ENCODE measurements around the gene BEST4.
"Not testable (repeated sequence)": the region's sequence is repeated elsewhere in the genome, so short reads cannot be mapped to it uniquely, and the experiment has no call there.

The BEST4 gene

DNA sequence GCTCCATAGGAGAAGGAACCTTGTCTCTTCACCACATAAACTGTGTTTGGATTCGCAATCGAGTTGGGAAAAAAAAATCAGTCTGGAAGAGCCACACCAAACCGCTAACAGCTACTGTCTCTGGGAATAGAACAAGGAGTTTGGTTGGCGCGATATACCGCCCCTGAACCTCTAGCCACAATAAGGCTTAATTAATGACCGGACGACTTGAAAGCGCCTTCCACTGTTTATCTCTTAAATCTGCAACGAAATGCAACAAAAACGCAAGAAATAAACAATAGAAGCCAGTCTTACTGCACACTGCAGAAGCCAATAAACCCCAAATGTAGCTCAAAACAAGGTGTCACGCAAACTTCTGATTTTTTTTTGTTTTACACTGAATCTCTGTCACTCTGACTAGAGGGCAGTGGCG, 31.2 kb upstream of the BEST4 start:
- no peak for DNase-seq

DNA sequence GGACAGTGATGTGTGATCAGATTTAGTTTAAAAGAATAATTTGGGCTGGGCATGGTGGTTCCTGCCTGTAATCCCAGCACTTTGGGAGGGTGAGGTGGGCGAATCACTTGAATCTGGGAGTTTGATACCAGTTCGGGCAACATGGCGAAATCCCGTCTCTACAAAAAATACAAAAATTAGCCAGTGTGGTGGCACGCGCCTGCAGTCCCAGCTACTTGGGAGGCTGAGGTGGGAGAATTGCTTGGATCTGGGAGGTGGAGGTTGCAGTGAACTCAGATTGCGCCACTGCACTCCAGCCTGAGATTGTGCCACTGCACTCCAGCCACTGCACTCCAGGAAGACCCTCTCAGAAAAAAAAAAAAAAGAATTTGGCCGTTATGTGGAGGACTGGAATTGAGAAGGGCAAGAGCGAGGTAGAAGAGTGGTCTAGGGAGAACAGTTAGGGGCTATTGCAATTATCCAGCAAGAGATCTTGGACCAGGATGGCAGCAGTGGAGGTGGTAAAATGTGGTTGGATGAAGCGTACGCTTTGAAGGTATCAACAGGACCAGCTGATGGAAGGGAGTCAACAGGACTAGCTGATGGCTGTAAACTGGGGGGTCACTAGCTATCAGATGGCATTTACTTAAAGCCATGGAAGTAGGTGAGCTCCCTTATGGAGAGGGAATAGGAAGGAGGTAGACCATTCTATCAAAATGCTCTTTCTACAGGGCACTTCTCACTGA, 30.0 kb upstream of the BEST4 start:
- no peak for DNase-seq

DNA sequence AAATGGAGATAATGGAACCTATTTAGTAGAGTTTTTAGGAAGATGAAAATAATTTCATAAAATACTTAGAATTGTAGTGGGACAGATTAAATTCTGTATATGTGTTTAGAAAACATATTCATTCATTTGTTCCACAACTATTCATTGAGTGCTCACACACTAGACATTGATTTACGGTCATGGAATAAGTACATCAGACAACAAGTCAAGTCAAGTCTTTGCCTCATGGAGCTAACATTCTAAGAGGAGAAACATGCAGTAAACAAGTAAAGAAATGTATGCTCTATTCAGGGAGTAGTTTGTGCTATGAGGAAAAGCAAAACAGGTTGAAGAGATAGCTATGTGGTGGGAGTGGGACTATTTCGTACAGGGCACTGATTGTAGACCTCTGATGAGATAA, 29.3 kb upstream of the BEST4 start:
- no peak for DNase-seq

DNA sequence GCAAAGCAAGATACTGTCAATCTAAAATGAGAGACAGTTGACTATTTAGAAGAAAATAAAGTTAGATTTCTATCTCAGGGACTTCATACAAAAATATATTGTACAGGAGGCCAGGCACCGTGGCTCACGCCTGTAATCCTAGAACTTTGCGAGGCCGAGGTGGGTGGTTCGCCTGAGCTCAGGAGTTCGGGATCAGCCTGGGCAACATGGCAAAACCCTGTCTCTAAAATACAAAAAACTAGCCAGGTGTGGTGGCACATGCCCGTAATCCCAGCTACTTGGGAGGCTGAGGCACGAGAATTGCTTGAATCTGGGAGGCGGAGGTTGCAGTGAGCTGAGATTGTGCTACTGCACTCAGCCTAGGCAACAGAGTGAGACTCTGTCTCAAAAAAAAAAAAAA, 28.0 kb upstream of the BEST4 start:
- DNase-seq: not testable (repeated sequence)

DNA sequence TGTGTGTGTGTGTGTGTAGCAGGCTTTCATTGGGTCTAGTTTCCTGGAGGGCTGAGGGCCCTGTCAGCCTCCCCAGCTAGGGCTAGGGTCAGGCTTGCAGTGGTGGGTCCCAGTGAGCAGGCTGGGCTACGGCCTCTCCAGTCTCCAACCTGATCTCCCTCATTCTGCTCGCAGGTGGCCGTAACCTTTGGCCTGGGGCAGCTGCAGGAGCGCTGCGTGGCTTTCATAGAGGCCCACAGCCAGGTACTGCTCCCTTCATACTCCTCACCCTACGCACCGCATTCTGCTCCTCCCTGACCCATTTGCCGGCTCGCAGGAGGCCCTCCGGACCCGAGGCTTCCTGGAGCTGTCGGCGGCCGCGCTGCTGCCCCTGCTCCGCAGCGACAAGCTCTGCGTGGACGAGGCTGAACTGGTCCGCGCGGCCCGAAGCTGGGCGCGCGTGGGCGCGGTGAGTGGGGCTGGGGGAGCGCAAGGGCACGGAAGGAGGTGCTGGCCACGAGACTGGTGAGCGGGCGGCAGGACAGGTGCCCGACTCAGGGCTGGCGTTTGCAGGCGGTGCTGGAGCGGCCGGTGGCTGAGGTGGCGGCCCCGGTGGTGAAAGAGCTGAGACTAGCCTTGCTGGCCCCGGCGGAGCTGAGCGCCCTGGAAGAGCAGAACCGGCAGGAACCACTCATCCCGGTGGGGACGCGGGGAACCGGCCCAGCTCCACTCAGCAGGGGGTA, 25.0 kb upstream of the BEST4 start:
- DNase-seq: no peak

DNA sequence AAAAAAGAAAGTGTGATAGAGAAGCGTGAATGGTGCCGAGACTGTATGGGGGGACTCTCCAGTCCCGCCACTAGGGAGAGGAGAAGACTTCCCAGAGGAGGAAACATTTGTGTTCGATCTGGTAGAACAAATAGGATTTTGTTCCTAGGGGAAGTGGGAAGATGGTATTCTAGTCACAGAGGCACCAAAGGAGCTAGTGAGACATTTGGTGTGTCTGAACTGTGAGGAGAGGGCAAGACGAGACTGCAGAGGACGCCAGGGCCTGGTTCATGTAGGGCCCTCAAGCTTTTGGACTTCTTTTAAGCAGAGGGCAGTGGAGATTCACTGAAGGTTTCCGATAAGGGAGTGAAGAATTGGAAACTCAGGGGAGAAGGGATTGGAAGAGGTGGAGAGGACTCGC, 23.3 kb upstream of the BEST4 start:
- DNase-seq: no peak

DNA sequence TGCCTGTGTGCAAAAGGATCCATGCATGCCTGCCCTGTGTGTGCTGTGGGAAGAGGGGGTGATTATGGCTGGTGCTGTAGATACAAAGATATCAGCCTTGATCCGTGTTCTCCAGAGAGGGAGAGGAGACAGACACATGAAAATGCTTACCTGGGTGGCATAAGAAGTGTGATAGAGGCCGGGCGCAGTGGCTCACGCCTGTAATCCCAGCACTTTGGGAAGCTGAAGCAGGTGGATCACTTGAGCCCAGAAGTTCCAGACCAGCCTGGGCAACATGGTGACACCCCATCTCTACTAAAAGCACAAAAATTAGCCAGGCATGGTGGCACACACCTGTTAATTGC, 22.8 kb upstream of the BEST4 start:
- DNase-seq: not testable (repeated sequence)

DNA sequence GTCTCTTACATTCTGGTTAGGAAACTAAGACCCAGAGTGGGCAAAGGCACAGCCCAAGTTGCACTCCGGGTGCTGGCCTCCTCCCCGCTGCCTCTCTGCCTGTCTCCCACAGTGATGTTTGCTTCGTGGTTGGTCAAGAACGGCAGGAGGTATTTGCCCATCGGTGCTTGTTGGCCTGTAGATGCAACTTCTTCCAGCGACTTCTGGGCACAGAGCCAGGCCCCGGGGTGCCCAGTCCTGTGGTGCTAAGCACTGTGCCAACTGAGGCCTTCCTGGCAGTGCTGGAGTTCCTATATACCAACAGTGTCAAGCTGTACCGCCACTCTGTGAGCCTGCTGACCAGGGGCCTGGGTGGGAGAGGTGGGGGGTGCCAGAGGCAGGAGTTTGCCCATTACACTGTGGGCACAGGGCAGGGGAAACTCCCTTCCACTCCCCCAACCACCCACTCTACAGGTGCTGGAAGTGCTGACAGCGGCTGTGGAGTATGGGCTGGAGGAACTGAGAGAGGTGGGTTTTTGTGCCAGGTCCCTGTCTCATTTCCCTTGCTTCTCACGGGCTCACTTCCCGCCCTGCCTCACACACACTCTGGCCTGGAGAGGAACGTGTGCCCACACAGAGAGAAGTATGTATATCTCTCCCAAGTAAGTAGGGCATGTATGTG, 22.3 kb upstream of the BEST4 start:
- DNase-seq: no peak

DNA sequence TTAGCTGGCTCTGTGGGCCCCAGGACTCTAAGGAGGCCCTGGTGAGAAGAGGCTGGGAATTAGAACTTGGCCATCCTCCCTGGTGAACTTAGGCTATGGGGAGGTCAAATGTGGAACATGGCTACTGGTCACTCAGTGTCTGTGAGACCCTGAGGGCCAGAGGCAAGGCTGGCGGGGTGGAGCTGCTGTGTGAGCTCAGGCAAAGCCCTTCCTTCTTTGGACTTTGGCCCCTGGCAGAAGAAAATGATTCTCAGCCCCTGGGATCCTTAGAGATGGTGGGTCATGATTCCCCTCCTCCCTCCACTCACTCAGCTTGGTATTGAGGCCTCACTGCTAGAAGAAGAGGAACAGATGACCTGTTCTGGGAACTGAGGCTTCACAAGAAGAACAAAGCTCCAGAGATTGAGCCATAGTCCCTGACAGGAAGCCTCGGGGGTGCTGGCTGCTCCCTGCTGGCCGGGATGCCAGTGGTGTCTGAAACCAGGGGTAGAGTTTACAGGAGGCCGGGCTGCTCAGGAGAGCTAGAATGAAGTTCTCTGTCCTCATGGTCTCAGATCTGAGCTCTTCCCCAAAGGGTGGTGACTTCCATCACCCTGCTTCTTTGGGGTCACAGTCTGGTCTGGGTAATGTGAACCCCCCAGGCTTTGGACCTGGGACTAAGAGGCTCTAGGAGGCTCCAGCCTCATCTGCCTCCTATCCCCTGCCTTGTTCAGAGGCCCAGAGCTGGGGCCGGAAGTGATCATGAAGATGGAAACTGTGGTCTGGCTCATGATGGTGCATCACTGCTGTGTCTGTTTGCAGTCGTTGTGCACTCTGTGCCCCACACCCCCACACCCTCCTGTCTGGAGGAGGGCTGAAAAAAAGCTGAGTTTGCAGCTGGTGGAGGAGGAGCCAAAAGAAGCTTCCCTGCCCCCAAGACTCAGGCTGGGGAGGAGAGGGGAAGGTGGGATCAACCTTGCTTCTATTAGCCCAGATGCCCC, 21.3 kb upstream of the BEST4 start:
- DNase-seq: no peak

DNA sequence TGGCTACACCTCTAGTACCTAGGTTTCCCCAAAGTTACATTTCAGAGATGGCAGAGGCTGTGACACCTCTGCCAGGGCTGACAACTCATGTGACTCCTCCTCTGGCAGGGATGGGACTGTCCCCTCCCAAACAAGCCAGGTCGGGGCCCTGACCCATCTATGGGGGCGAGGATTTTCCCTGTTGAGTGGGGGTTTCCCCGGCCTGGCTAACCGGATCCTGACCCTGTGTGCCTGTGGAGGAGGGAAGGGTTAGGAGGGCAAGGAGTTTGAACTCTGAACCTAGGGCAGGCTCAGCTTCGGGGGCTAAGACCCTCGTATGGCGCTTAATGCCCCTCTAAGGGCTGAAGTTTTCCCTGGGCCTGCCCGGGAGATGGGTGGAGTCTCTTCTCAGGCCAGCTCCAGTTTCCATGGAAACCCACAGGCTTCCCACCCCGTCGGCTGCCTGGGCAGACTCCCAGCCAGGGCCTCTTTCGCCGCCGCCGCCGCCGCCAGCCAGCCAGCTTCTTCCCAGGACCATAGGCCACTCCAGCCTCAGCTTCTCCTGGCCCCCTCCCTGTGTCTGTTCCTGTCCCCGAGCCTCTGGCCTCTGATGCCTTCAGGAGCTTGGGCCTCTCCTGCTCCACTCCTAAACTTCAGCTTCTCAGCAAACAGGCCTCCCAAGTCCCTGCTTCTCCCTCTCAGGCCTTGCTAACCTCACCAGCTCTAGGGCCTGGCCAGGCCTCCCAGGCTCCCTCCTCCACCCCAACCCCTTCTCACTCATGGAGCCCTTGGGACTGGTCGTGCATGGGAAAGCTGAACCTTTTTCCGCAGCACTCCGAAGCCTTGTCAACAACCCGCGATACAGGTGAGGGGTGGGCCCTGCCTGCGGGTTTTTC, 20.3 kb upstream of the BEST4 start, which contains the start of gene BTBD19:
Gene BTBD19, plus strand, starts transcription at position 461 of the 875 bp plus-strand sequence. Its CDS starts 298 bp downstream, at position 759.
- DNase-seq: no peak

DNA sequence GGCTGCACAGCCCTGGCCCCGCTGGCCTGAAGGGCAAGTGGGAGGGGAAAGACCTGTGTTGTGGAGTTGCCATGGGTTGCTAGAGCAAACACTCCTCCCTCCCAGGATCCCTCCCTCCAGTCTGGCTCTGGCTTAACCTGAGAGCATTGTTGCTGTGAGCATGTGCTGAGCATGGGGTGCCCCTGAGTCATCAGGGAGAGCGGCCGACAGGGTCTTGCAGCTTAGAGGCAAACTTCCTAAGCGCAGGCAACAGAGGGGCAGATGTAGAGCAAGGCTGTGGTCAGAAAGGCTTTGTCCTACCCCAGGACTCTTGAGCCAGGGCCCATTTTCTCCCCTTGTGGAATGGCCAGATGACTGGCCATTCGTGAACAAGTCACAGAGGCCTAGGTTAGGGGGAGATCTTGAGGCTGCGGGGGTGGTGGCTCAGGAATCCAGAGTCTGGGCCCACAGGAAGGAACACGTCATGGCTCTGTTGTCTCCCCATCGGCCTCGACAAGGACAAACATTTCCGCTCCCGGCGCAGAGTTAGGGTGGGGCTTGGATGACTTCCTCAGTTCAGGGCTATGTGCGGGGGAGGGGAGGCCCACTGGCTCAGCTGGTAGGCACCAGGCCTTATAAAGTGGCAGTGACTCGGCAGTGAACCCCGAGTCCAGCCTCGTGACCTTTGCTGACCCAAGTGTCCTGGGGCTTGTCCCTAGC, 19.5 kb upstream of the BEST4 start:
- peak; percentile 85 for DNase-seq

DNA sequence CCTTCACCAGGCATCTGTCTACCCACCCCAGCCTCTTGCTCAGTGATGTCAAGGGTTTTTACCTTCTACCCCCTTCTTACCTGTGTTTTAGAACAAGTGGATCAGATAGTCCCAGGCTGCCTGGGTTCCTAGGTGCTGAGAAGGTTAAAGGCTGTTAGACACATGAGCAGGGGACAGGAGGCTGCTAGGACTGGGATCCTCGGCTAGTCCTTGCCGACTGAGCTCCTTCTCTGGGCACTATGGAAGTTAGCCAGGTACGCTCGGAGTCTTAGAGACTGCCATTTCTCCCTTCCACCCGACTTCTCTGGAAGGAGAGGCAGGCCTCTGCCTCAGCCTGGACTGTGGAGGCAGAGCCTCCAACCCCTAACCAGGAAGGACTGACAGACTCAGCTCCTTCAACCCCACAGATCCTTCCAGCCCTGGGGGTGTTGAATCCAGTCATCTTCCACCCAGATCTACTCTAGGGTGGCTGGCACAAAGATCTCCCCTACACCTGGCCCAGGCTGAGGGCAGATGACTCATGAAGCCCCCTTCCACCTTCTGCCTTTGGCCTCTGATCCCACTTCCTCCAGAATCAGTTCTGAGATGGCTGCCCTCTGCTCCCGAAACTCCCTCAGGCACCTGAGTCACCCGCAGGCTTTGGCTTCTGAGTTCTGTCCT, 18.9 kb upstream of the BEST4 start, which contains the start of gene DYNLT4:
Gene DYNLT4, minus strand, starts transcription at position 648 of the 660 bp plus-strand sequence. CDS start 683 bp downstream, outside the sequence.
- DNase-seq: no peak

DNA sequence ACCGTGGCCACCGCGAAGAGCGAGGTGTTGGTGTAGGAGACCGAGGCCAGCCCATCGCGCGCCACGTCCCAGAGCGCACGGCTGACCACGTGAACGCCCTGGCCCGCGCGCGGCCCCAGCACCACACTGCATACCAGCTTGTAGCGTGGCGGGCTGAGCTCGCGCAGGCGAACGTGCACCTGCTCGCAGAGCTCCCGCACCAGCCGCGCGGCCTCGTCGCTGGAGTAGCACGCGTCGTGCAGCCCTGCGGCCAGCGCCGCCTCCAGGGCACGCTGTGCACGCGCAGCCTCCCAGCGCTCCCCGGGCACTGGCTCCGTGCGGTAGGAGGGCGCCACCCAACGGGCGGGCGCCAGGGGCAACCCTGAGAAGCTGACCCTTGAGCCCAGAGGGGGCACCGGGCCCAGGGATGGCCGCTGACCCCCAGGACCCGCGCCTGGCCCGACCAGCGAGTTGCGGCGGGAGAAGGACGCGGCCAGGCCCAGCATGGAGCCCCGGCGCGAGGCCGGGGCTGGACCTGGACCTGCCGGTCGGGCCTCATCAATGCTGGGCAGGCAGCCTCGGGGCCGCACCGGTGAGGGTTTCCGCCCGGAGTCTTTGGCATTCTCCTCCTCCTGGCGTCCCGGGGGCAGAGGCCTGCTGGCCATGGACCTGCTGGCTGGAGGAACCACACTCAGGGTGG, 18.2 kb upstream of the BEST4 start:
- no peak for DNase-seq

DNA sequence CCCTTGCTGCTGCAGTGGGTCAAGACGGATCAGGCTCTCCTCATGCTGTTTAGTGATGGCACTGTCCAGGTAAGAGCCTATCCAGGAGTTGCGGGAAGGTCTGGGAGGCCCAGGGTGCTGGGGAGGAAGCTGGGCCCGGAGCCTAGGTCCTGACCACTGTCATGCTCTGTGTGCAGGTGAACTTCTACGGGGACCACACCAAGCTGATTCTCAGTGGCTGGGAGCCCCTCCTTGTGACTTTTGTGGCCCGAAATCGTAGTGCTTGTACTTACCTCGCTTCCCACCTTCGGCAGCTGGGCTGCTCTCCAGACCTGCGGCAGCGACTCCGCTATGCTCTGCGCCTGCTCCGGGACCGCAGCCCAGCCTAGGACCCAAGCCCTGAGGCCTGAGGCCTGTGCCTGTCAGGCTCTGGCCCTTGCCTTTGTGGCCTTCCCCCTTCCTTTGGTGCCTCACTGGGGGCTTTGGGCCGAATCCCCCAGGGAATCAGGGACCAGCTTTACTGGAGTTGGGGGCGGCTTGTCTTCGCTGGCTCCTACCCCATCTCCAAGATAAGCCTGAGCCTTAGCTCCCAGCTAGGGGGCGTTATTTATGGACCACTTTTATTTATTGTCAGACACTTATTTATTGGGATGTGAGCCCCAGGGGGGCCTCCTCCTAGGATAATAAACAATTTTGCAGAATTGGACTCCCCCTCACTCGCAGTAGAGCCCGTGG, 17.5 kb upstream of the BEST4 start:
- no peak for DNase-seq

DNA sequence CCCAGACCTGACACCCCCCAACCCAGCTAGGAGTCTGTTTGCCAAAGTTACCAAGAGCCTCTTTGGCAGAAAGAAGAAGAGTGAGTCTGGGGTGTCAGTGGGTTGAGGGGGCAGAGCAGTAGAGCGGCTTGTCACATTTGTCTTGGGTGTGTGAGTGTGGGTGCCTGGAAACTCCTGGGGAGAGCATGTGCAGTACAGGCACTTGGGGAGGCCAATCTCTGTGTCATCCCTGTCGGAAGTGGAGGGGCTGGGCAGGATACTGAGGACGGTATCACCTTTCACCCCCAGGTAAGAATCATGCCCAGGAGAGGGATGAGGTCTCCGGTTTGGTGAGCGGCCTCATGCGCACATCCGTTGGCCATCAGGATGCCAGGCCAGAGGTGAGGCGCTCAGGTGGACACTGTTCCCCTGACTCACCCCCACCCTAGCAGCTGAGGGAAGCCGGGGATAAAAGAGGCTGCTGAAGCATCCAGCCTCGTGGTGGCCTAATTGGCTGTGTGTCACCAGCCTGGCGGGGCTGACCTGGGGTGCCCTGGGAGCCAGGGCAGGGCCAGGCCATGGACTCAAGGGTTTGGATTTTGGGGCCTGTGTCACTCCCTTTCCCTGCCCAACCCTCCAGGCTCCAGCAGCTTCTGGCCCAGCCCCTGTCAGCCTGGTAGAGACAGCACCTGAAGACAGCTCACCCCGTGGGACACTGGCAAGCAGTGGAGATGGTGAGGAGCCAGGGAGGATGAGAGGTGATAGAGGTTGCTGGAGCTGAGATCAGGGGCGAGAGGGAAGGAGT, 15.5 kb upstream of the BEST4 start:
- DNase-seq: no peak

DNA sequence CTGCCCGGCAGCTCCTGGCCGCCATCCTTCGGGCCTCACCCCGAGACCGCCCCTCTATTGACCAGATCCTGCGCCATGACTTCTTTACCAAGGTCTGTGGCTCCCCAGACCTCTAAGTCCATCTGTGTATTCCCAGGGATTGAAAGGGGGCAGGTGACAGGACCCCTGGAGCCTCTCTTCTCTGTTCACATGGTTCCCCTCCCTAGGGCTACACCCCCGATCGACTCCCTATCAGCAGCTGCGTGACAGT, 15.0 kb upstream of the BEST4 start:
- no peak for DNase-seq

DNA sequence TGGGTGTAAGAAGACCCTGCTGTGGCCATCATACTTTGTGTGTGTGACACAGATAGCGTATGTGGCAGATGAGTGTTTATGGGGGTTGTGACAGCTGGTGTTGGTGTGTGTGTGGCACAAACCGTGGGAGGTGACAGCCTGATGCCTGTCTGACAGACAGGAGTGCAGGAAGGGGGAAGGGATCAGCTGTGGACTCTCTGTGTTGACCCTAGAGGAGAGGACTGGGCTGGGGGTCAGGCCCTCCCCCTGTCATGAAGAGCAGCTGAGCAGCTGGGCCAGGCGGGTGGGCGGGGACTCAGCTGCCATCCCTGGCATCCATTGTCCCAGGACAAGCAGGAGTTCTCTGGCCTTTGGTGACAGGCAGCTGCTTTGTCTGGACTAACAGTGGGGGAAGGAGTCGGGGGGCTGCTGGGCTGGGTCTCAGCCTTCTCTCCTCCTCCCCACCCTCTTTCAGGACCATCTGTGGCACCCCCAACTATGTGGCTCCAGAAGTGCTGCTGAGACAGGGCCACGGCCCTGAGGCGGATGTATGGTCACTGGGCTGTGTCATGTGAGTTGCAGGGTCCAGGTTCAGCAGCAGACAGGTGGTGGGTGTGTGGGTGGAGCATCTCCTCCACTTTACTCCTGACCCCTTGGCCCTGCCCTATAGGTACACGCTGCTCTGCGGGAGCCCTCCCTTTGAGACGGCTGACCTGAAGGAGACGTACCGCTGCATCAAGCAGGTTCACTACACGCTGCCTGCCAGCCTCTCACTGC, 14.5 kb upstream of the BEST4 start:
- DNase-seq: no peak
